ENCODE data around the gene LPAR3.
A peak's percentile ranks its signal among the peaks of the same experiment; 100 is the strongest.

The LPAR3 gene

DNA sequence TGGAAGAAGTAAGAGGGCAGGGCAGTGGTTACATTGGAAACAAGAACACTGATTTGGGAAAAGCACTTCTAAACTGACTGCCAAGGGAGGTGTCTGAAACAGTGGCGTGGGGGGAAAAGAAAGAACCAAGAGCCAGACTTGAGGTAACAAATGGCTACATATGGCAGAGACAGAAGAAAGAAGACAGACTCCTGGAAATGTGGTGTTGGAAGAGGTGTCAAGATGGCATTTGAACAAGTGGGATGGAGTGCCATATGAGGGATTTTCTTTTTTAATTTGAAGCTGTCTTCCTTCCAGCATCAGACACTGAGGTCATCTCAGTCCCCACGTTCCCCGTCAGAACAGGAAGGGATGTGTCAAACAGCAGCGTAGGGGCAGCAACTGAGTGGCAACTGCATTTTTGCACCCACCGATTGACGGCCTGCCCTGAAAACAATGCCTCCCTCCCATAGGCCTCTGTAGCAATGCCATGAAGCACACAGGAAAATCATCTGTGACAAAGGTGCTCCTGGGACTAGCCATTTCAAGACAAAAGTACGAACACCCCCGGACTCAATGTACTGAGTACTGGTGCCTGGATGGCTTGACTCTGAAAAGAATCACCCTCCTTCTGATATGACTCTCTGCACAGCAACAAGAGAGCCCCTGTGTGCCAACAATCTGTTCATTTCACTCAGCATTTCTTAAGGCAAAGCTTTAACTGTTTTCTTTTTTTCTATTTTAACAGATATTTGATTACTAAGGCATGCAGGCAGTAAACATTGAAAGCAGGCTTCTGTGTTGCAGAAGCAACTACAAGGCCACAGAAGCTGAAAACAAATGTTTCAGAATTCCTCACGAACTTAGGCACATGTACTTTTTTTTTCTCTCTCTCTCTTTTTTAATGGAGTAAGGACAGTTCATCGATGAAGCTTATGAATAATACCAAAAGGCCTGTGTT lies 37.0 kb downstream of the LPAR3 start:
- no peak for DNase-seq

DNA sequence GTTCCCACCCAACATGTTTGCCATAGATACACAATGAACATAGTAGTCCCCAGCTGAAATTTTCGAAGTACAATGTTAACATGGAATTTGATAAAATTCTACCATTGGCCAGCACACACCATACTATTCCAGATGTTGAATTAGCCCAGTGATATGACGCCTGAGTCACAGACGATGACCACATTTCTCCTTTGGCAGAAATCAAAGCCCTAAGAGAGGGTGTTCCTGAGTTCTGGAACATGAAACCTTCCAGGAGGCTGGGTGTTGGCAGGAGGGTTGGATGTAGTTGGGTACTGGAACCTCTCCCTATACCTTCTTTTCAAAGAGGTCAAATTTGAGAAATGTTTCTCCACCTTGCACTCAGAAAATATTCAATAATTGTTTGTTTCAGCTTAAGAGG lies 37.8 kb downstream of the LPAR3 start:
- no peak for DNase-seq

GRCh38 chr1:84853741-84854721 lies 39.0 kb downstream of the LPAR3 start:
- no peak for DNase-seq

- DNase-seq, result no peak
Observed at GRCh38 chr1:84851839-84852238, 41.2 kb downstream of the LPAR3 start.

DNA sequence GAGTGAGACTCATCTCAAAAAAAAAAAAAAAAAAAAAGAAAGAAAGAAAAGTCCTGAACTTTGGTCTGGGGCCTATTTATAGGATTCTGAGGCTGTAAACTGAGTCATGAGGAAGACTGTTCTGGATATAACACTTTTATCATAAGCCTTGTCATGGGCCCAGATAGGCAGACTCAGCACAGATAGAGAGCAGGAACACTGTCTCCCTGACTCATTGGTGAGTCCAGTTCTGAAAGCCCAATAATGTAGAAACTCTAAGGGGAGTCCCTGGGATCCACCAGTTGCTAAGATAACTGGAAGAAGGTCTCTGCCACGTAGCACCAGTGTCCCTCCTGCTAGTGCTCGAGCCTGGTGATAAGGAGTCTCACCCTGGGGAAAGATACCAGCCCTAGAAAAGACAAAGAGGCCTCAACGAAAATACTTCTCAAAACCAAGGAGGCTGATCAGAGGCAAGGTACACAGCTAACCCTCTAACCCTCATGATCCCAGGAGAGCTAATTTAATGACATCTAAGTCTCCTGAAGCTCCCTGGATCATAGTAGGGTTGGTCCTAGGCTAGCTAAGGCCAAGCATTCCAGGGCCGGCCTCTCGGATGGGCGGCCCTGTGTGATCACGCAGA lies 43.5 kb downstream of the LPAR3 start:
- no peak for DNase-seq

DNA sequence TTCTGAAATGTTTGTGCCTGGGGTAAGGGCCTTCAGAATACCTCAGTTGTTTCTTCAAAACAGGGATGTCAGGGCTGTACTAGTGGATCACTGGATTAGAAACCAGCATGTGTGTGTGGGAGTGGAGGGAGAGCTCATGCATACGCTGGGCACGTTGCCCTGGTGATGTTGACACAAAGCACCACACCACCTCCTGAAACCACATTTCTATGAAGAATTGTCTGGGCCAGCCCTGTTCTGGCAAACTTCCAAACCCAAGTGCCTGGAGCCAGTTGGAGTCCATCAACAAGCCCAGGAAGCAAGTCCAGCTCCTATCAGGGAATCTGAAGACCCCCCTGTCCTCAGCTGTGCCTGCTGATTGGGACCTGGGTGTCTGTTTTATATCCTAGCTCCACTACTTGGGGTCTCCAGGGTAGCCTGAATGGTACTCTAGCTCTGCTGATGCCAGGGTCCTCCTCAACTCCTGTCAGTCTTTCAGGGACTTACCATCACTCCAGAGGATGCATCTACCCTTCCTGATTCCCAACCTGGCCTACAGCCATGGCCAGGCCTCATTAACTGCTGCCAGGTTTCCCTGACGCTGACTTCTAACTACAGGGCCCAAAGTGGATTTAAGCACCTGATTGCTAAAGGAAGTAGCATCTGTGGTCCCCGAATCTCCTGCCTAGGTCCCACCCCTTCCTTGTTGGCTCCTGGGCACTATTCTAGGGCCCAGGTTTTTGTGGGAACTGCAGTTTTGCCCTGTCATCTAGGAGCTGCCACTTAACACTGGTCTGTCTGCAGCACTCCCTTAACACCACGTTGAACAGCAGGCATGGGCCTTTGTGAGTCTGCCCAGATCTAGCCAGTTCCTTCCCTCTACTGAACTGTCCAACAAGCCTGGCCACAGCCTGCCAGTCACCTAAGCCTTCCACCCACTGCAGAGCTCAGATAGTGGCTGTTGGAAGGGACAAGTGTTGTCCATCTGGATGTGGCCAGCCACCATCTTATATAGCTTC lies 45.5 kb downstream of the LPAR3 start:
- peak; percentile 94 for DNase-seq

GRCh38 chr1:84846387-84846786 lies 46.6 kb downstream of the LPAR3 start:
- DNase-seq, result no peak

DNA sequence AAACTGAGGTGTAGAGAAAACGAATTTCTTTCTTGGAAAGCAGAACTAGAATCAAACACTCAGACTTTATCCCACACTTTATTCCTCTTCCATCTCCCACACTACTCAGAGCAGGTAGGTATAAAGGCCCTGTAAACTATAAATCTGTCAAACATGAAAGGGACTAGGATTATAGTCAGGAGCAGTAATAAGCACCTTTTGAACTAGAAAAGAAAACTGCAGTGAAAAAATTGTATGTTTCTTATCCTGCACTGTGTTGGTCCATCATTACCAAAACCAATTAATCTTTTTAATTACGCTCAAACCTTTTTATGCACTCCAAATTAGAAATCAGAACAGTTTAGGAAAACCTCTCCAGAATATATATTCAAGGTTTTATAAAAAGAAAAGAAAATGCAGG lies 47.6 kb downstream of the LPAR3 start:
- no peak for DNase-seq

DNA sequence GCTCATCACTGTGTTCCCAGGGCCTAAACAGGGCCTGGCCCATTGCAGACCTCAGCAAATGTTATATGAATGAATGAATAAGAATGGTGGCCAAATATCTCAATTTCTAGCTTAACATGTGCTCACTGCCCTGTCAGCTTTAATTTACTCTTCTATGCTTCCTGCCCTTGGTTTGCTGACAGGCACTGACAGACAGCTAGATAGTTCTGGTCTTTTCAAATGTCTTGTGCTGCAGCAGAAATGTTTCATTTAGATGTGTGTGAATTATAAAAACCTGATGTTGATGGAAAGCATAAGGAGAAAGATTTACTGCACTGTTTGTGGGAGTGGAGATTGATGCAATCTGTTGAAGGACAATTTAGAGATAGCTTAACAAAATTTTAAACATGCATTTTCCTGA lies 48.9 kb downstream of the LPAR3 start:
- no peak for DNase-seq

- DNase-seq, result no peak
Observed at GRCh38 chr1:84842748-84843231, 50.2 kb downstream of the LPAR3 start.

DNA sequence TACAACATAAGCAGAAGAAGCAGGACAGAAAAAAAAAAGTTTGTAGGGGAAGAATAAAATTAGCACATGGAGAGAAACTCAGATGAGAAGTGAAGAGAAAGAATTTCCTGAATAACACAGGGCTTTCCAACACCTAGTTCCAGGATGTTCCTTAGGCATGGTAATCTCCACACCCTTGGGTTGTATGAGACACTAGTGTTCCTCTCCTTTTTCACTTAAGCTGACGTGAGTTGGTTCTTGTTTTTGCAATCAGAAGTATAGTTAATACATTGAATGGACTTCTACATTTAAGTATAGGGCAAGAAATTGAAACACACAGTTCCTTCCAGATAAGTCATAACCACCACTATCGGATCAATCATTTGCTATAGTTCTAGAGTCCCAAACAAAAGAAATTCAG lies 51.0 kb downstream of the LPAR3 start:
- DNase-seq, result no peak

- no peak for DNase-seq
Observed at GRCh38 chr1:84840346-84840745, 52.7 kb downstream of the LPAR3 start.

GRCh38 chr1:84839544-84839943 lies 53.5 kb downstream of the LPAR3 start:
- no peak for DNase-seq

- no peak for DNase-seq
Observed at GRCh38 chr1:84836145-84836544, 56.9 kb downstream of the LPAR3 start.

- no peak for DNase-seq
Observed at GRCh38 chr1:84835169-84835568, 57.8 kb downstream of the LPAR3 start.

DNA sequence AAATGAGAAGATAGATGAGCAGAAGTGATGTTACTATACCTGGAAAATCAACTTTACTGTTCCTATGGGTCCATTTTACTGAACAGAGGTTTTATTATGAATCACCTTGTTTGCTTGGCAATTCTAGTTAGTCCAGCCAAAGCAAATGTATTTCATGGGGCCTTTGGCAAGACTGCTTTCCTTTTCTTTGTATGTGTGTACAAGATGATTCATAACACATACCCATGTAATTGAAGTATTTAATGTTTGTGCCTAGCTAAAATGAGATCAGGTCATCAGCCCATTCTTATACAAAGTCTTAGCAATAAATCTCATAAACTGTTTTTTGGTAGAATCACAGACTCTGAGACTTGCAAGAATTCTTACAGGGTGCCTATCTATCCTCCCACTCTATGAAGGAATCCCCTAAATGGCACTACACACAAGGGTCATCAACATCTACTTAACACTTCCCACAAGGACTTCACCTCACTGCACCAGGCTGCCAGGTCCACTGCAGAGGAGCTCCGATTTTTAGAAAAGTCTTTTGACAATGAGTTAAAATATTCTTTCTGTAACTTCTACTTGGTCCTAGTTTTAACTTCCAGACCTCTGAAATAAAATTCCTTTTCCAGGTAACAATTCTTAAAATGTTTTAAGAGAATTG lies 58.5 kb downstream of the LPAR3 start:
- DNase-seq, result no peak

- DNase-seq, result no peak
Observed at GRCh38 chr1:84833194-84833593, 59.8 kb downstream of the LPAR3 start.

DNA sequence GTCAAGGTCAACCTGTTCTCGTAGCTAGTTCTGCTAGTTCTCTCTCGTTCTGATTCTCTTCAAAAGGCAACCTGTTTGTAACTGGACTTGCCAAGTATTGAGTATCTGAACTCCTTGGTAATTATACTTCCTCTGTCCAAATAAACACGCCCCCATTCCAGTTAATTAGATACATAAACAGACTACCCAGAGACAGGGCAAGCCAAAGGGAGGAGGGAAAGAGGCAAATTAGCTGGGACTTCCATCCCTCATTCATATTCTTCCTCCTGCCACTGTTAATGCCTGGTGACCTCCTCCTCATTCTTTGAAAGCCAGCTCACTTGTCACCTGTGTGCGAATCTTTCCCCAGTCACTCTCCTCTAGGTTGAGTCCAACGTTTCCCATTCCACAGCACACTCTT lies 62.9 kb downstream of the LPAR3 start:
- DNase-seq, result peak; percentile 23

- no peak for DNase-seq
Observed at GRCh38 chr1:84827976-84828375, 65.0 kb downstream of the LPAR3 start.

DNA sequence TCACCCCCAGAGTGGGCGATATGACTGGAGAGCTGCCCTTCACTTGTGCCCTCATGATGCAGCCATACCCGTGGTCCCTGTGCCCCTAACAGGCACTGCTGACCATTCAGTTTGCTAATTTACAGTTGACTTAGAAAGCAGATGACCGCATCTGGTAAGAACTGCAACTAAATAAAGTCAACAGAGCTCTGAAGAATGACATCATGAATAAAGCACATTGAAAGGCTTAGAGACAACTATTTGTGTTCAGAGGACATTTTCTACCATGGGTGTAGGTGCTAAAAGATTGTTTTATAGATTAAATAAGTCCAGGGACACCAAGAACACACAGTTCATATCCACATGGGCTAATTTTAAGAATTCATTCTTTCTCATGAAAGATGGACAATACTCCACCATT lies 65.5 kb downstream of the LPAR3 start:
- no peak for DNase-seq

- DNase-seq, result no peak
Observed at GRCh38 chr1:84825161-84825560, 67.8 kb downstream of the LPAR3 start.
